ENCODE data around the gene SPEF1. TPM values are rescaled to one million over a fixed set of nuclear protein-coding genes. Genes with fewer than 3 reads are reported as not detected.

The SPEF1 gene
- total RNA-seq, 1 donor from 2014 or later: under 0.01 TPM

DNA sequence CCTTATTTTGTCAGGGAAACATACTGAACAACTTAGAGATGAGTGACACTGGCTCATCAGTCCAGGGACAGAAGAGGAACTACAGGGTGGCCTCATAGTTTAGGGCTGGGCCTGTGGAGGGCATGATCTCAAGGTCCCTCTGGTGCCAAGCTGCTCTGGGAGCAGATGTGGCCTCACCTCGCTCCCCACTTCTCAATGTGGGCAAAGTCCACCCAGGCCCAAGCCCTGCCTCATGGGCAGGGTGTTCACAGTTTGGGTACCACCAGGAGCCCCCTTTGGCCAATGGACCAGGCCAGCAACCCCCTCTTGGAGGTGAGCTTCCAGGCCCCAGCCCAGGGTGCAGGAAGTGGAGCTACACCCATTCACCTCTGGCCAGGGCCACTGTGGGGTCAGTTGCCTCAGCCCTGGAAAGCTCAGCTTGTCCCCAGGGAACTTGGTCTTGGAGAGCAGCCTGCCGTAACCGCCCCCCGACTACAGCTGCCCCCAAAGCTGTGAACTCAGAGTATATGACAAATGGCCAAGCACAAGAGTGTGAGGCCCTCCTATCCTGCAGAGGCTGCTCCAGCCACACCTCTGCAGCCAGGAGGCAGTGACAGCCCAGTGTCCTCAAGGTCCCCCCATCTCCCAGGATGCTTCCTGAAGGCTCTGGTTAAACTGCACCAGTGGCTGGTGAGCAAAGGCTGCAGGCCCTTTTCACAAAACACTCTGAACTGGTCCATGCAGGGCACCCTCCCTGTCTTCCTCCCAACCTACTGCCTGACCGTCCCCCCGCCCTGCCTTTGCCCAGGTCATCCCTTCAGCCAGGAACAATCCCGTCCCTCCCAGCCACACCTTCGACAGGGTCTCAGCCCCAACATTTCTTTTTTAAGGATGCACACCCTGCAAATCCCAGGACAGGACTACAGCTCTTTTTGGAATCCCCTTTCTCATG lies 17.3 kb downstream of the SPEF1 start:
- TF ChIP-seq, protein P1, sequence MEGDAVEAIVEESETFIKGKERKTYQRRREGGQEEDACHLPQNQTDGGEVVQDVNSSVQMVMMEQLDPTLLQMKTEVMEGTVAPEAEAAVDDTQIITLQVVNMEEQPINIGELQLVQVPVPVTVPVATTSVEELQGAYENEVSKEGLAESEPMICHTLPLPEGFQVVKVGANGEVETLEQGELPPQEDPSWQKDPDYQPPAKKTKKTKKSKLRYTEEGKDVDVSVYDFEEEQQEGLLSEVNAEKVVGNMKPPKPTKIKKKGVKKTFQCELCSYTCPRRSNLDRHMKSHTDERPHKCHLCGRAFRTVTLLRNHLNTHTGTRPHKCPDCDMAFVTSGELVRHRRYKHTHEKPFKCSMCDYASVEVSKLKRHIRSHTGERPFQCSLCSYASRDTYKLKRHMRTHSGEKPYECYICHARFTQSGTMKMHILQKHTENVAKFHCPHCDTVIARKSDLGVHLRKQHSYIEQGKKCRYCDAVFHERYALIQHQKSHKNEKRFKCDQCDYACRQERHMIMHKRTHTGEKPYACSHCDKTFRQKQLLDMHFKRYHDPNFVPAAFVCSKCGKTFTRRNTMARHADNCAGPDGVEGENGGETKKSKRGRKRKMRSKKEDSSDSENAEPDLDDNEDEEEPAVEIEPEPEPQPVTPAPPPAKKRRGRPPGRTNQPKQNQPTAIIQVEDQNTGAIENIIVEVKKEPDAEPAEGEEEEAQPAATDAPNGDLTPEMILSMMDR (IDR thresholded peaks at IDR 0.05; ENCODE audit: insufficient read depth, low read length, severe bottlenecking): no peak
- Histone ChIP-seq H3K36me3 (ENCODE audit: control insufficient read depth, insufficient read depth, low read length) (no peaks in the 10 kb centered on the region), H3K27me3 (ENCODE audit: control insufficient read depth, insufficient read depth, low read length) (no peaks in the 10 kb centered on the region), H3K4me3 (ENCODE audit: low read depth, low read length) (no peak overlapping the region)
- FAIRE-seq (no peak), DNase-seq (ENCODE audit: low read depth) (no peak)

DNA sequence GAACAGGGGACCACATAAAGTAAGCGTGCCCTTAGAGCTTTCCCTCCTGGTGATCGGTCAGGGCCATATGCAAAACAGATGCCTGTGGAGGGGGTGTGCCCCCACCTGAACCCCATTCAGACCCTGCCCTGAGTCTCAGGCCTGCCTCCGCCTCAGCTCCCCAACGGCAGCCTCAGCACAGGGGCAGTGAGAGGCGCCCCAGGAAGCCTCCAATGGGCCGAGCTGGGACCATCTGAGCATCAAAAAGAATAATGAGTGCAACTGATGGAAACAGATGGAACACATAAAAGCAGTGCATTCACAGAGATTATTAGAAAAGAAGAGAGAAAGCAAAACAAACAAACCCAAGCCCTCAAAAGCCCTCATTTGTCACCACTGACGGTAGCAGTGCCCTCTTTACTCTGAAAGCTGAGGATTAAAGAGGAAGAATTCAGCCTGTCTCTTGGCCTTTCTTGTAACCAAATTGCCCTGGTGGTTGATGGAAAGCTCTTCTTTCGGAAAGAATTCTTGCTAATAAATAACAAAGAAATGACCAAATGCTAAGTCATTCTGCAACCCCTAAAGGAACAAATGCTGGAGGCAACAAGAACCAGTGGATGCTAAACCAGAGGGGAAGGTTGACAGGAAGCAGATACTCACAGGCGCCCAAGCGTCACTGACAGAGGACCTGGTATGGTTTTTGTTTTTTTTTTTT lies 20.4 kb downstream of the SPEF1 start:
- Histone ChIP-seq H3K36me3 (ENCODE audit: control insufficient read depth, insufficient read depth, low read length) (peaks cover 3% of the 10 kb centered on the region), H3K4me3 (ENCODE audit: low read depth, low read length) (no peak overlapping the region), H3K27me3 (ENCODE audit: control insufficient read depth, insufficient read depth, low read length) (no peaks in the 10 kb centered on the region)
- FAIRE-seq (no peak), DNase-seq (ENCODE audit: low read depth) (no peak)
- TF ChIP-seq, protein P1 (IDR thresholded peaks at IDR 0.05; ENCODE audit: insufficient read depth, low read length, severe bottlenecking): no peak

DNA sequence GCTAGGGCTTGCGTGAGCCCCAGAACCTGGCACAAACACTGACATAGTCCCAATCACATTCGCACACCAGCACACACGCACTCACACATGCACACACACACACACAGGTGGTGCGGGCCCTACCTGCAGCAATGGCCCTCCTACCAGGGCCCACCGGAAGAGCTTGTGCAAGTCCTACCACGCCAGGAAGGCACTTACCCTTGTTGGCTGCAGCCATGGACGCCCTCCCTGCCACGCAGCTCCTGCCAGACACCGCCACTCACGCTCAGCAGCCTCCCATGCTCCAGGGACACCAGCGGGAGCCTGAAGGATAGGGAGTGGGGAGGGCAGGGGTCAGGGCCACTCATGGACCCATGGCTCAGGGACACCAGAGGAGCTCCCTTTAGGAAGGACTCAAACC lies 21.4 kb downstream of the SPEF1 start:
- Histone ChIP-seq H3K27me3 (ENCODE audit: control insufficient read depth, insufficient read depth, low read length) (no peaks in the 10 kb centered on the region), H3K36me3 (ENCODE audit: control insufficient read depth, insufficient read depth, low read length) (peaks cover 3% of the 10 kb centered on the region), H3K4me3 (ENCODE audit: low read depth, low read length) (no peak overlapping the region)
- DNase-seq (ENCODE audit: low read depth) (no peak), FAIRE-seq (no peak)
- TF ChIP-seq, protein P1 (IDR thresholded peaks at IDR 0.05; ENCODE audit: insufficient read depth, low read length, severe bottlenecking): no peak

DNA sequence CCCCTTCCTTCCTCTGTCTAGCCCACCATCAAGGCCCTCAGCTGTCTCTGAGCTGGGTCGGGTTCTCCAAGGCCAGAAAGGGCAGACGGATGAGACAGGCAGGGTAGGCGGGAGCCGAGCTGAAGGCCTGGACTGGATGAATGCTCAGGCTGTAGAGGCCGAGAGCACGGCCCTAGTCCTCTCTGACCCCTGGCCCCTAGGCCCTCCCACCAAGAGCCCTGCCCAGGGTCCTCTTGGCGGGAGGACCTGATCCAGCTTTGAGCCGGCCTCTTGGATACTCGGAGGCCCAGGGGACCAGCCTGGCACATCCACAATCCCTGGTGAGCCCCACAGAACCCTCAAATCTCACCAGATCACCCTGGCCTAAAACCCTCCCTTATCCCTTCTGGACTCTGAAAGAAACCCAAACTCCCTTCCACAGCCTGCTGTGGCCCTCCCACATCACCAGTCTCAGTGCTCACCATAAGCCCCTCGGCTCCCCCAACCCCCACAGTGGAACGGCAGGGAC lies 21.9 kb downstream of the SPEF1 start:
- Histone ChIP-seq H3K27me3 (ENCODE audit: control insufficient read depth, insufficient read depth, low read length) (no peaks in the 10 kb centered on the region), H3K36me3 (ENCODE audit: control insufficient read depth, insufficient read depth, low read length) (peaks cover 3% of the 10 kb centered on the region), H3K4me3 (ENCODE audit: low read depth, low read length) (no peak overlapping the region)
- FAIRE-seq (no peak), DNase-seq (ENCODE audit: low read depth) (no peak)
- TF ChIP-seq, protein P1 (IDR thresholded peaks at IDR 0.05; ENCODE audit: insufficient read depth, low read length, severe bottlenecking): no peak

DNA sequence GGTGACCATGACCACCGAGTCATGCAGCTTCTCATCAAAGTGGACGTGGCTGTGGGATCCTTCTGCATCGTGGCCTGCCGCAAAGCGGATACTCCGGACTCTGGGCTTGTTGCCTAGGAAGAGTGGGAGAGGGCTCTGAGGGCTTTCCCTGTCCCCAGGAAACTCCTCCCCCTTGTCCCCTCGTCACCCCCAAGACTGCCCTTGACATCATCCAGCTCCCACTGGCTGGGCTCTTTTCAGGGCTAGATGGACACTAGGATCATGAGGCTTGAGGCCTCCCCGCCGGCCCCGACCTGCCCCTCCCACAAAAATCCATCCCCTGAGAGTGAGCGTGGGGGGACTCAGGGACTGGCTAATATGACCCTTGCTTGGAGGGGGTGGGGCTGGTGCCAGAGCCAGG lies 22.7 kb downstream of the SPEF1 start:
- Histone ChIP-seq H3K27me3 (ENCODE audit: control insufficient read depth, insufficient read depth, low read length) (no peaks in the 10 kb centered on the region), H3K36me3 (ENCODE audit: control insufficient read depth, insufficient read depth, low read length) (peaks cover 3% of the 10 kb centered on the region), H3K4me3 (ENCODE audit: low read depth, low read length) (no peak overlapping the region)
- TF ChIP-seq, protein P1 (IDR thresholded peaks at IDR 0.05; ENCODE audit: insufficient read depth, low read length, severe bottlenecking): no peak
- DNase-seq (ENCODE audit: low read depth) (no peak), FAIRE-seq (no peak)
